Fibroblast of peridontal ligament (primary cell): ENCODE data around the gene OR2A2.
"Not testable (repeated sequence)": the region's sequence is repeated elsewhere in the genome, so short reads cannot be mapped to it uniquely, and the experiment has no call there.

ENCODE experiments used
- DNase-seq: peaks from one replicate; pipeline ENCODE4 v3.0.0-alpha.2; 2010; ENCODE audit errors: extremely low read depth

OR2A2 gene, protein sequence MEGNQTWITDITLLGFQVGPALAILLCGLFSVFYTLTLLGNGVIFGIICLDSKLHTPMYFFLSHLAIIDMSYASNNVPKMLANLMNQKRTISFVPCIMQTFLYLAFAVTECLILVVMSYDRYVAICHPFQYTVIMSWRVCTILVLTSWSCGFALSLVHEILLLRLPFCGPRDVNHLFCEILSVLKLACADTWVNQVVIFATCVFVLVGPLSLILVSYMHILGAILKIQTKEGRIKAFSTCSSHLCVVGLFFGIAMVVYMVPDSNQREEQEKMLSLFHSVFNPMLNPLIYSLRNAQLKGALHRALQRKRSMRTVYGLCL

GRCh38 chr7:144109283-144109682 lies at the start of gene OR2A2:
TSS of gene OR2A2 (plus strand) at chr7:144109583. CDS start at chr7:144109583, 0 bp downstream.
- no peak for DNase-seq

DNA sequence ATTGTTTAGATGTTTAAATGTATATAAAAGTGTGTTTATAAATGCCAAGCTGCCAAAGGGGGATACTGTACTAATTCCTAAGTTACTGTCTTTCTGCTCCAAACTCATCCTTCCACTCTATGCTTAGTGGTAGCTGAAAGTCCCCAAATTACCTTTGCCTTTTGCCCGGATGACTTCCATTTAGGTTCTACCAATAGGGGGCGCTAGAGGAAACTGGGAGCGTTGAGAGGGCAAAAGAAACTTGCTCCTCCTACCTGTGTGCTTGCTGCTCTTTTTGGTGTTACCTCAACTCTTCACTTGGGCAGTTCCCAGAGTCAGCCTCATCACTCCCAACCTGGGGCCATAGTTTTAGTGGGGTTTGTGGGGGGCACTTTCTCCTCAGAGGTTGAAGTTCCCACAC lies 45.7 kb upstream of the OR2A2 start:
- no peak for DNase-seq

GRCh38 chr7:144069511-144069910 lies 39.9 kb upstream of the OR2A2 start, which contains the start of gene OR2A25:
TSS of gene OR2A25 (plus strand) at chr7:144069811. CDS start at chr7:144074220, 4,409 bp downstream.
- DNase-seq = no peak

- DNase-seq = no peak
These were observed 39.4 kb upstream of the OR2A2 start for GRCh38 chr7:144069953-144070352.

- no peak for DNase-seq
These were observed 35.0 kb upstream of the OR2A2 start for GRCh38 chr7:144074374-144074773.

DNA sequence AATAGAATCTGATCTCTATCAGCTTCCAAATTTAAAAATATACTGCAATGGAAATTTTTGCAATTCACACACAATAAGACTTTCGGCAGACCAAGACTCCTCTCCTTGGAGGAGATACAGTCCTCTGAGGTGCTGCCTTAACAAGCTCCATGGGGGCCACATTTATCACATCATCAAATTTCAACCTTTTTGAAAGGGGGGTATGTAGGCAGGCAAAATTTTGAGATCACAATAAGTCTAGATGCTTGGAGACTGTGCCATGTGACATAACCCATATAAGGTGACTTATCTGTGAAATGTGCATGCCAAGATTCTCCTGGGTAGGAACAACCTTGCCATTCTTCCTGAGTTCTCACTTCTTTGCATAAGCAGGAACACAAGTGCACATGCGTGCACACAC lies 23.4 kb upstream of the OR2A2 start, which contains the start of gene OR2A12:
Gene OR2A12, plus strand, starts transcription at position 301 of the 400 bp plus-strand sequence. CDS start 8,830 bp downstream, outside the sequence.
- no peak for DNase-seq

DNA sequence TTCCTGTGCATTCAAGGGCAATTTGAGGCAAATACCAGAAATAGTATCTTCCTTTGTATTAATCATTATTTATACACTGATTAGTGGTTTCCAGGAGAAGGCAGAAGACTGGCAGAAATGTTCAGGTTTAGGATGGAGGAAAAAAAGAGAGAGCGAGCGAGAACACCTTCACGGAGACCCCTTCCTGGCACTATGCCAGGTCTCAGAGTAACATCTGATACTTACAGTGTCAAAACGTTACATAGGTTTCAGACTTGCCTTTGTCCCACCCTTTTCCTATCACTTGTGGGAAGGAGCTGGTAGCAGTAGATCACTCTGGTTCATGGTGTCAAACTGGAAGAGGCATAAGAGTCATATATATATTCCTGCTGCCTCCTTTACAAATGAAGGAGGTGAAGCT lies 22.7 kb upstream of the OR2A2 start:
- DNase-seq = no peak

GRCh38 chr7:144087230-144087629 lies 22.2 kb upstream of the OR2A2 start:
- DNase-seq = no peak

DNA sequence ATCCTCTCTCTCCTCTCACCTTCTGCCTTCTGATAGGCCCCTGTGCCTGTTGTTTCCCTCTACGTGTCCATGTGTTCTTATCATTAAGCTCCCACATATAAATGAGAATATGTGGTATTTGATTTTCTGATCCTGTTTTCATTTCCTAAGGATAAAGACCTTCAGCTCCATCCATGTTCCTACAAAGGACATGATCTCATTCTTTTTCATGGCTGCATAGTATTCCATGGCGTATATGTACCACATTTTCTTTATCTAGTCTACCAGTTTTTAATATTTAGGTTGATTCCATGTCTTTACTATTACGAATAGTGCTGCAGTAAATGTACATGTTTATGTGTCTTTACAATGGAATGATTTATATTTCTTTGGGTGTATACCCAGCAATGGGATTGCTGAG lies 18.7 kb upstream of the OR2A2 start:
- no peak for DNase-seq

GRCh38 chr7:144098776-144099175 lies 10.6 kb upstream of the OR2A2 start:
- DNase-seq = no peak

- no peak for DNase-seq
These were observed 8.8 kb upstream of the OR2A2 start for GRCh38 chr7:144100607-144101006.

DNA sequence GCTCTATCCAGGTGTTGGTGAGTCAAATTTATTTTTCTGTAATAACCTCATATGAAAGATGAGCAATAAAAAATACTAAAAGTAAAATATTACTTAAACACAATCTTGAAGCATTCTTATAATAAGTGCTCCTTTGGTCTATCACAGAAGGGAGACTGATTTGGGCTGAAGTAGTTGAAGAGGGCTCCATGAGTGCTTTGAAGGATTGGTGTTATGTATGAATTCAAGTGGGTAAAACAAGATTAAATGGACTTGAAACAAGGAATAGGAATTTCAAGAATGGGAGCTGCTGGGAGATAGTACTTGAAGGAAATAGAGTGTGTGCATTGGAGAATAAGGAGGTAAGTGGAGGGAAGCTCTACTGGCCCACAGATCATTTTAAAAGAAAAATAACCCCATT lies 7.3 kb upstream of the OR2A2 start:
- DNase-seq = no peak

DNA sequence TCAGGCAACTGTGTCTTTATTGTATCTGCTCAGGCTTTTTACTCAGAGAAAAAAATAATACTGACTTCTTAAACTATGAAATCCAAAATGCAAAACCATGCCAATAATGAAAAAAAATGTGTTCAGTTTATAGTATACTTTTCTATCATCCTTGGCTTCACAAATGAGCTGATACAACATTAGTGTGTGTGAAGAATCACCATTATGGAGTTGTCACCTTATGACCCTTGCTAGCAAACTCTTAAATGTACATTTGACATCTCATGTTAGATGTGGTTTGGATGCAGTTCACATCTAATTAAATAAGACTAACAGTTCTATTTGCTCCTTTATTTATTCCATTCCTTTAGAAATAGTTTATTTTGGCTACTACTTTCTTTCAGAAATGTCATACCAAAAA lies 4.2 kb upstream of the OR2A2 start:
- DNase-seq = no peak

GRCh38 chr7:144110272-144110671 lies 889 bp downstream of the OR2A2 start:
- no peak for DNase-seq

- DNase-seq = no peak
These were observed 4.3 kb downstream of the OR2A2 start for GRCh38 chr7:144113651-144114050.

DNA sequence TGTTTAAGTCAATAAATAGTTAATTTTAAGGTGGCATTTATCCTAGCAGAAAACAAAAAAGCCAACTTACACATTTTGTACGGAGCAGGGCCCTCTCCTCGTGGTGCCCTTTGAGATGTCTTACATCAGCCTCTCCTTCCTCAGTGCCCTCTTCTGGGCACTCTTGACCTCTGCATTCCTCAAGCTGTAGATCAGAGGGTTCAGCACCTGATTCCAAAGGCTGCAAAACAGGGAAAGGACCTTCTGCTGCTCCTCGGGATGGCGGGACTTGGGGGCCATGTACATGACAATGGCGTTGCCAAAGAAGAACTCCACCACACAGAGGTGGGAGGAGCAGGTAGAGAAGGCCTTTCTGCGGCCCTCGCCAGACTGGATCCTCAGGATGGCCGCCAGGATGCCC lies 9.0 kb downstream of the OR2A2 start:
- no peak for DNase-seq

DNA sequence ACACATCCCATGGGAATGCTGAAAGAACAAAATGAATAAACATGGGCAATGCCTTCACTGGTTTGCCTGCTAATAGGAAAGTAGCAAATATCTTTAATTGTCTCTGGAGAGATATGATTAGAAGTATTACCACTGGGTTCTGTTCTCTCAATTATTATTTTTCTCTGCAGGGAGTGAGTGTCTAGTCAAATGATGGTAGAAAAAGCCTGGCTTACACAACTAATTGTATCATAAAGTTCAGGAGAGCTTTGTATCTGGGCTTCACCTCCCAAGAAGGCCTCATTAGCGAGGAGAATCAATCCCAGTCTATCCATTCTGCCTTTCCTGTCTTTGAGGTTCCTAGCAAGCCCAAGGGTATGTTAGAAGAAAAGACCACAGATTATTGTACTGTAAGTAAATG lies 13.5 kb downstream of the OR2A2 start, which contains the start of gene OR2A14:
Gene OR2A14, plus strand, starts transcription at position 301 of the 400 bp plus-strand sequence. CDS start 5,937 bp downstream, outside the sequence.
- DNase-seq = no peak

GRCh38 chr7:144127714-144128334 lies 18.4 kb downstream of the OR2A2 start:
- DNase-seq = peak; percentile 70

- DNase-seq = not testable (repeated sequence)
These were observed 20.2 kb downstream of the OR2A2 start for GRCh38 chr7:144129601-144130000.

- no peak for DNase-seq
These were observed 21.3 kb downstream of the OR2A2 start for GRCh38 chr7:144130730-144131129.

DNA sequence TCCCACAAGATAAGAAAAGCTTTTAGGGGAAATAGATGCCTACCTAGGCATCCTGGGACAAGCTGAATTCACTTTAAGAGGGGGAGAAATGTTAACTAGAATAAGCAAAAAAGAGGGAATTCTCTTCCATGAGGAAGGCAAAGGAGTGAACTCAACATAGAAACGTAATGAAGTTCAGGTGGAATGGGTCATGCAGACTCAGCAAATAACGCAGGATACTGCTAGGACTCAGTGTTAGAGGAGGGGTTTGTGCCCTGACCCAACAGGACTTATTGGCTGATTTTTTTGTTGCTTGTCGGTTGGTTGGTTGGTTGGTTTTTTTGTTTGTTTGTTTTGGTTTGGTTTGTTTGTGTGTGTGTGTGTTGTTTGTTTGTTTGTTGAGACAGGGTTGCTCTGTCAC lies 22.9 kb downstream of the OR2A2 start:
- DNase-seq = no peak

DNA sequence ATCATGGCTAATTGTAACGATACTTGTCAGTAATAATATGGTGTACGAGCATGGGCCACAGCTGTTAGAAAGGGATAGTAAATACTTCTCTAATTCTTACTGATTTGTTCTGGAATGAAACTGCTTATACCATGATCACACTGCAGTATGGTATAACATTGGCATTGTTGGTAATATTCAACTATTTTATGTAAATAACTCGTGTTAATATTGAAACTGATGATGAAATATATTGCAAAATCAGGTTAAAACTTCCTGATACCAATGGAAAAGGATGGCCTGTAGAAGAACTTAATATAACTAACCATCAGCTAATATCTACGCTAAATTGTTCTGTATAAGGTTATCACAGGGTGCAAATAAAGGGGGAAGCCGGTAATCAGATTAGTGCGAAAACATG lies 23.9 kb downstream of the OR2A2 start:
- DNase-seq = no peak

DNA sequence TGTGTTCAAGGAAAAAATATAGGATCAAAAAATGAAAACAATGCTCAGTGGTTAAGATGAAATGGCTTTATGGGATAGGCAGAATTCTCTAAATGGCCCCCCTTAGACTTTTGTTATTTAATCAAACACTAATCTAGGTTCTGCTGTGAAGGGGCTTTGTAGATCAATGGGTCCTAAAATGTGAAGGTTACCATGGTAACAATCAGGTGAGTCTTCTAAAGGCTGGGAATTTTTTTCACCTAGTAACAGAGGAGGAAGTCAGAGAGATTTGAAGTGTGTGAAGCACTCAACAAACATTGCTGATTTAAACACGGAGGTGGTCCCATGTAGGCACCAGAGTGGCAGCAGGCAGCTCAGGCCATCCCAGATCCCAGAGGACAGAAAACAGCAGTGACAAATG lies 24.7 kb downstream of the OR2A2 start:
- DNase-seq = no peak
